ENCODE data around the gene CFTR.

Gene CFTR

DNA sequence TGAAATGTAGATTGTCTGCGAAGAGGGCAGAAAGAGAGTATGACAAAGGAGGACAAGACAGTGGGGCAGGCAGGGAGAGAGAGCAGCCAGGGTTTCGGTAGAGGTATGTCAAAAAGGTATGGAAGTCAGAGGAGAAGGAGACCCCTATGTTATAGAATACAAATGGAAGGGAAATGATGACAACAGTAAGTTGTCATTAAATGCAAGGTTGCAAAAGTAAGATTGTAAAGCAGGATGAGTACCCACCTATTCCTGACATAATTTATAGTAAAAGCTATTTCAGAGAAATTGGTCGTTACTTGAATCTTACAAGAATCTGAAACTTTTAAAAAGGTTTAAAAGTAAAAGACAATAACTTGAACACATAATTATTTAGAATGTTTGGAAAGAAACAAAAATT is 126.3 kb downstream of the CFTR start:
- Histone ChIP-seq H3K27me3 (ENCODE audit: insufficient read depth, low read length) (no peaks in the 10 kb centered on the region), H3F3A (ENCODE audit: insufficient read depth, low read length) (no peaks in the 10 kb centered on the region), H3K36me3 (ENCODE audit: insufficient read depth, low read length) (no peaks in the 10 kb centered on the region), H3K4me2 (ENCODE audit: low read length) (no peak overlapping the region), H3K79me2 (ENCODE audit: insufficient read depth, low read length) (no peaks in the 10 kb centered on the region), H3K4me1 (ENCODE audit: insufficient read depth, low read length, severe bottlenecking) (no peaks in the 10 kb centered on the region), H3K9me2 (ENCODE audit: low read depth, low read length) (no peaks in the 10 kb centered on the region), H3K4me3 (ENCODE audit: low read depth, low read length, poor library complexity, severe bottlenecking) (no peak overlapping the region), H4K20me1 (ENCODE audit: insufficient read depth, low read length) (no peaks in the 10 kb centered on the region), H3K27ac (ENCODE audit: low read depth, low read length, poor library complexity, severe bottlenecking) (no peak overlapping the region), H2AFZ (ENCODE audit: low read length) (no peak overlapping the region), H3K9ac (ENCODE audit: low read length) (no peak overlapping the region), H3K9me3 (ENCODE audit: low read length) (no peaks in the 10 kb centered on the region)
- no peak for TF ChIP-seq EZH2 (IDR thresholded peaks at IDR 0.05; ENCODE audit: borderline replicate concordance, low read length)

DNA sequence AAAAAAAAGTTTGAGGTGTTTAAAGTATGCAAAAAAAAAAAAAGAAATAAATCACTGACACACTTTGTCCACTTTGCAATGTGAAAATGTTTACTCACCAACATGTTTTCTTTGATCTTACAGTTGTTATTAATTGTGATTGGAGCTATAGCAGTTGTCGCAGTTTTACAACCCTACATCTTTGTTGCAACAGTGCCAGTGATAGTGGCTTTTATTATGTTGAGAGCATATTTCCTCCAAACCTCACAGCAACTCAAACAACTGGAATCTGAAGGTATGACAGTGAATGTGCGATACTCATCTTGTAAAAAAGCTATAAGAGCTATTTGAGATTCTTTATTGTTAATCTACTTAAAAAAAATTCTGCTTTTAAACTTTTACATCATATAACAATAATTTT is 130.6 kb downstream of the CFTR start:
- Histone ChIP-seq H3K4me1 (ENCODE audit: insufficient read depth, low read length, severe bottlenecking) (no peaks in the 10 kb centered on the region), H3K36me3 (ENCODE audit: insufficient read depth, low read length) (no peaks in the 10 kb centered on the region), H3K4me3 (ENCODE audit: low read depth, low read length, poor library complexity, severe bottlenecking) (no peak overlapping the region), H3K27ac (ENCODE audit: low read depth, low read length, poor library complexity, severe bottlenecking) (no peak overlapping the region), H3K4me2 (ENCODE audit: low read length) (no peak overlapping the region), H4K20me1 (ENCODE audit: insufficient read depth, low read length) (no peaks in the 10 kb centered on the region), H3K9me2 (ENCODE audit: low read depth, low read length) (no peaks in the 10 kb centered on the region), H3F3A (ENCODE audit: insufficient read depth, low read length) (no peaks in the 10 kb centered on the region), H2AFZ (ENCODE audit: low read length) (no peak overlapping the region), H3K27me3 (ENCODE audit: insufficient read depth, low read length) (no peaks in the 10 kb centered on the region), H3K79me2 (ENCODE audit: insufficient read depth, low read length) (no peaks in the 10 kb centered on the region), H3K9me3 (ENCODE audit: low read length) (no peaks in the 10 kb centered on the region), H3K9ac (ENCODE audit: low read length) (no peak overlapping the region)
- TF ChIP-seq, protein P1, sequence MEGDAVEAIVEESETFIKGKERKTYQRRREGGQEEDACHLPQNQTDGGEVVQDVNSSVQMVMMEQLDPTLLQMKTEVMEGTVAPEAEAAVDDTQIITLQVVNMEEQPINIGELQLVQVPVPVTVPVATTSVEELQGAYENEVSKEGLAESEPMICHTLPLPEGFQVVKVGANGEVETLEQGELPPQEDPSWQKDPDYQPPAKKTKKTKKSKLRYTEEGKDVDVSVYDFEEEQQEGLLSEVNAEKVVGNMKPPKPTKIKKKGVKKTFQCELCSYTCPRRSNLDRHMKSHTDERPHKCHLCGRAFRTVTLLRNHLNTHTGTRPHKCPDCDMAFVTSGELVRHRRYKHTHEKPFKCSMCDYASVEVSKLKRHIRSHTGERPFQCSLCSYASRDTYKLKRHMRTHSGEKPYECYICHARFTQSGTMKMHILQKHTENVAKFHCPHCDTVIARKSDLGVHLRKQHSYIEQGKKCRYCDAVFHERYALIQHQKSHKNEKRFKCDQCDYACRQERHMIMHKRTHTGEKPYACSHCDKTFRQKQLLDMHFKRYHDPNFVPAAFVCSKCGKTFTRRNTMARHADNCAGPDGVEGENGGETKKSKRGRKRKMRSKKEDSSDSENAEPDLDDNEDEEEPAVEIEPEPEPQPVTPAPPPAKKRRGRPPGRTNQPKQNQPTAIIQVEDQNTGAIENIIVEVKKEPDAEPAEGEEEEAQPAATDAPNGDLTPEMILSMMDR (IDR thresholded peaks at IDR 0.05; ENCODE audit: low read length): no peak
- TF ChIP-seq EZH2 (IDR thresholded peaks at IDR 0.05; ENCODE audit: borderline replicate concordance, low read length): no peak

DNA sequence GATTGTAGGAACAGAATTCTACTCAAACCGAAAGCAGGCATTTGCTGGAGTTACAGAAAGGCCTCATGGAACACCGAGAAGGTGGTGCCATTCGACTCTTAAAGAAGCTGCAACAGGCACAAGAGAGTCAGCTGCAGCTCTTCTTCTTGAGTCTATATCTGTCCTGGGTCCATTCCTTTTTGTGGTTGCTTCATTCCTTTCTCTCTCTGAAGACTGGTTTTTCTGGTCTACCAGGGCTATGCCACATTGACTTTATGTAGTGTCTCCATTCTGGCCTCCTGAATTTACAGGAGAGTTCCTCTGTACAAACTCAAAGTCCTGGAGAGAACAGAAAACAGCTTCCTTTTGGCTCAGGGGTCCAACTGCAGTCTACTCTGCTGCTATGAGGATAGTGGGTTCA is 132.8 kb downstream of the CFTR start:
- Histone ChIP-seq H4K20me1 (ENCODE audit: insufficient read depth, low read length) (no peaks in the 10 kb centered on the region), H2AFZ (ENCODE audit: low read length) (no peak overlapping the region), H3K4me3 (ENCODE audit: low read depth, low read length, poor library complexity, severe bottlenecking) (no peak overlapping the region), H3K4me1 (ENCODE audit: insufficient read depth, low read length, severe bottlenecking) (no peaks in the 10 kb centered on the region), H3K9ac (ENCODE audit: low read length) (no peak overlapping the region), H3K4me2 (ENCODE audit: low read length) (no peak overlapping the region), H3K9me2 (ENCODE audit: low read depth, low read length) (no peaks in the 10 kb centered on the region), H3K79me2 (ENCODE audit: insufficient read depth, low read length) (no peaks in the 10 kb centered on the region), H3K27ac (ENCODE audit: low read depth, low read length, poor library complexity, severe bottlenecking) (no peak overlapping the region), H3F3A (ENCODE audit: insufficient read depth, low read length) (no peaks in the 10 kb centered on the region), H3K9me3 (ENCODE audit: low read length) (no peaks in the 10 kb centered on the region), H3K27me3 (ENCODE audit: insufficient read depth, low read length) (no peaks in the 10 kb centered on the region), H3K36me3 (ENCODE audit: insufficient read depth, low read length) (no peaks in the 10 kb centered on the region)
- TF ChIP-seq, protein P1 (IDR thresholded peaks at IDR 0.05; ENCODE audit: low read length): no peak
- no peak for TF ChIP-seq EZH2 (IDR thresholded peaks at IDR 0.05; ENCODE audit: borderline replicate concordance, low read length)

DNA sequence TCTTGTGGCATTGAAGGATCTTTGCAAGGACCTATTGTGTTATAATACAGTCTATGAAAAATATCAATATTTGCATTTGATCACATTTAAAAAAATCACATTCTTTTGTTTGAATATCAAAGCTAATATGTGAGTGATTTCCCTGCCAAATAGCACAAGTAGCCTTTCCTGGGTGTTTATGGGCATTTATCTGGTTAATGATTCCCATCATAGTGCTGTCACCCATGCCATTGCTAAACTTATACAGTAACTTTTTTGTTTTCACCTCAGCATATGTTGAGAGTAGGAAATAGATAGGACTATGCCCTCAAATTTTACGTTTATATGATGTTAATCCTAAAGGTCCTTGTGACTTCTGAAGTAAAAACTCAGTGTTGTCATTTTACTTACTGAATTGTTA is 136.9 kb downstream of the CFTR start:
- Histone ChIP-seq H3F3A (ENCODE audit: insufficient read depth, low read length) (no peaks in the 10 kb centered on the region), H3K27ac (ENCODE audit: low read depth, low read length, poor library complexity, severe bottlenecking) (no peak overlapping the region), H3K9me2 (ENCODE audit: low read depth, low read length) (no peaks in the 10 kb centered on the region), H3K4me3 (ENCODE audit: low read depth, low read length, poor library complexity, severe bottlenecking) (no peak overlapping the region), H3K36me3 (ENCODE audit: insufficient read depth, low read length) (no peaks in the 10 kb centered on the region), H3K9ac (ENCODE audit: low read length) (no peak overlapping the region), H2AFZ (ENCODE audit: low read length) (no peak overlapping the region), H3K4me1 (ENCODE audit: insufficient read depth, low read length, severe bottlenecking) (no peaks in the 10 kb centered on the region), H3K9me3 (ENCODE audit: low read length) (no peaks in the 10 kb centered on the region), H4K20me1 (ENCODE audit: insufficient read depth, low read length) (no peaks in the 10 kb centered on the region), H3K4me2 (ENCODE audit: low read length) (no peak overlapping the region), H3K27me3 (ENCODE audit: insufficient read depth, low read length) (no peaks in the 10 kb centered on the region), H3K79me2 (ENCODE audit: insufficient read depth, low read length) (no peaks in the 10 kb centered on the region)
- TF ChIP-seq, protein P1 (IDR thresholded peaks at IDR 0.05; ENCODE audit: low read length): no peak
- no peak for TF ChIP-seq EZH2 (IDR thresholded peaks at IDR 0.05; ENCODE audit: borderline replicate concordance, low read length)

Measured in OCI-LY1 (cell line).